ENCODE data around the gene SMC1B. TPM values are rescaled to one million over a fixed set of nuclear protein-coding genes. Genes with fewer than 3 reads are reported as not detected.
A peak's percentile ranks its signal among the peaks of the same experiment; 100 is the strongest.

The SMC1B gene
- 0.06 TPM for total RNA-seq (2013)
- polyA plus RNA-seq = not detected
- polyA minus RNA-seq = not detected in 2 replicates
- total RNA-seq = 0.05 to 4.1 (median 0.29) reads per million in 11 experiments

- peak within 1 kb of the TSS; percentile 83 to 92 for H3K4me3 Mint-ChIP-seq
- H3K9ac ChIP-seq (ENCODE audit: insufficient read depth, low read length, poor library complexity, severe bottlenecking) = peak within 1 kb of the TSS; percentile 43
- WGBS (ENCODE audit: insufficient coverage) = 10% methylated on average over 64 of the region's 68 CpGs
- no peaks in the 10 kb centered on the region for H3K9me3 ChIP-seq (replicated peaks in 1 of 2; ENCODE audit: control insufficient read depth in 1 of 2, insufficient read depth in 1 of 2, low read length in 2 of 2)
- H3K27me3 ChIP-seq (ENCODE audit: control insufficient read depth in 2 of 2, insufficient read depth in 2 of 2, low read length in 2 of 2) = no peaks in the 10 kb centered on the region
- H3K9me3 Mint-ChIP-seq = no peaks in the 10 kb centered on the region
- peak within 1 kb of the TSS; percentile 15 to 75 (median 67) for H3K4me3 ChIP-seq (replicated peaks in 1 of 3; ENCODE audit: low read depth in 2 of 3, low read length in 3 of 3)
- H3K36me3 ChIP-seq (replicated peaks in 1 of 2; ENCODE audit: control insufficient read depth in 1 of 2, insufficient read depth in 2 of 2, low read length in 2 of 2) = no peaks in the 10 kb centered on the region
- DNase-seq = peak; percentile 70 to 84 (median 71)
- H3K79me2 ChIP-seq (ENCODE audit: insufficient read depth, low read length) = no peaks in the 10 kb centered on the region
- intact Hi-C loops (cut with micrococcal nuclease) = loop anchor here in 1 of 2 donors (10.0 kb wide), 1 partner anchor 79 kb away; no protein-coding TSS in a partner anchor
- H2AFZ ChIP-seq (ENCODE audit: insufficient read depth, low read depth, low read length, poor library complexity, severe bottlenecking) = peak within 1 kb of the TSS; percentile 94
- H3K27ac Mint-ChIP-seq = peak within 1 kb of the TSS; percentile 42 to 92 (median 87)
- peak within 1 kb of the TSS in 1 of 2 donors; percentile 58 for H3K27ac ChIP-seq (ENCODE audit: low read depth in 1 of 2, low read length in 2 of 2)
- no peak for TF ChIP-seq CTCF (IDR thresholded peaks at IDR 0.05)
- peaks cover 0 to 8% (median 0%) of the 10 kb centered on the region in 3 donors for H3K27me3 Mint-ChIP-seq (ENCODE audit: low read depth in 3 of 3)
- H3K36me3 Mint-ChIP-seq = peaks cover 5 to 10% of the 10 kb centered on the region in 2 donors
- peaks cover 13% of the 10 kb centered on the region for H3K4me1 Mint-ChIP-seq
- no peaks in the 10 kb centered on the region for H4K20me1 ChIP-seq (ENCODE audit: insufficient read depth, low read length)
- peaks cover 16 to 17% of the 10 kb centered on the region in 2 donors for H3K4me1 ChIP-seq (ENCODE audit: control insufficient read depth in 1 of 2, insufficient read depth in 2 of 2, low read length in 2 of 2)
- peak within 1 kb of the TSS; percentile 93 for H3K4me2 ChIP-seq (replicated peaks; ENCODE audit: extremely low read depth, low read length, poor library complexity, severe bottlenecking)
Measured at GRCh38 chr22:45413368-45414211, at the start of gene SMC1B, which contains the start of gene RIBC2. Gene SMC1B (minus strand): TSS chr22:45413599. CDS start chr22:45413567, 32 bp downstream. Gene RIBC2 (plus strand): TSS chr22:45413693. CDS start chr22:45413887, 194 bp downstream.

- H2AFZ ChIP-seq (ENCODE audit: insufficient read depth, low read depth, low read length, poor library complexity, severe bottlenecking) = no peak overlapping the region
- H3K4me3 Mint-ChIP-seq = no peak overlapping the region
Measured at GRCh38 chr22:45462034-45462655, 48.7 kb upstream of the SMC1B start.

More at GRCh38 chr22:45462034-45462655, 48.7 kb upstream of the SMC1B start:
- WGBS (ENCODE audit: insufficient coverage) = no CpG with 5 or more reads among the region's 6 CpGs
- no peak for DNase-seq
- no peak overlapping the region for H3K4me2 ChIP-seq (replicated peaks; ENCODE audit: extremely low read depth, low read length, poor library complexity, severe bottlenecking)
- Mint-ChIP-seq H3K27me3 (ENCODE audit: low read depth in 3 of 3) (peaks cover 2 to 13% (median 2%) of the 10 kb centered on the region in 3 donors), H3K36me3 (no peaks in the 10 kb centered on the region), H3K4me1 (no peaks in the 10 kb centered on the region), H3K9me3 (peaks cover 0 to 6% (median 2%) of the 10 kb centered on the region in 7 donors), H3K27ac (no peak overlapping the region)
- no peak overlapping the region for H3K9ac ChIP-seq (ENCODE audit: insufficient read depth, low read length, poor library complexity, severe bottlenecking)
- no peaks in the 10 kb centered on the region for H4K20me1 ChIP-seq (ENCODE audit: insufficient read depth, low read length)
- no peak for TF ChIP-seq CTCF (IDR thresholded peaks at IDR 0.05)
- intact Hi-C loops (cut with micrococcal nuclease) = no loop called here
- H3K79me2 ChIP-seq (ENCODE audit: insufficient read depth, low read length) = no peaks in the 10 kb centered on the region
- H3K4me1 ChIP-seq (ENCODE audit: control insufficient read depth in 1 of 2, insufficient read depth in 2 of 2, low read length in 2 of 2) = no peaks in the 10 kb centered on the region
- H3K27me3 ChIP-seq (ENCODE audit: control insufficient read depth in 2 of 2, insufficient read depth in 2 of 2, low read length in 2 of 2) = no peaks in the 10 kb centered on the region
- no peak overlapping the region for H3K4me3 ChIP-seq (replicated peaks in 1 of 3; ENCODE audit: low read depth in 2 of 3, low read length in 3 of 3)
- H3K9me3 ChIP-seq (replicated peaks in 1 of 2; ENCODE audit: control insufficient read depth in 1 of 2, insufficient read depth in 1 of 2, low read length in 2 of 2) = no peaks in the 10 kb centered on the region
- H3K27ac ChIP-seq (ENCODE audit: low read depth in 1 of 2, low read length in 2 of 2) = no peak overlapping the region
- no peaks in the 10 kb centered on the region for H3K36me3 ChIP-seq (replicated peaks in 1 of 2; ENCODE audit: control insufficient read depth in 1 of 2, insufficient read depth in 2 of 2, low read length in 2 of 2)

Measured in CD14-positive monocyte (primary cell).